ENCODE measurements around the gene MDFIC.
A peak's percentile ranks its signal among the peaks of the same experiment; 100 is the strongest.

Gene MDFIC

DNA sequence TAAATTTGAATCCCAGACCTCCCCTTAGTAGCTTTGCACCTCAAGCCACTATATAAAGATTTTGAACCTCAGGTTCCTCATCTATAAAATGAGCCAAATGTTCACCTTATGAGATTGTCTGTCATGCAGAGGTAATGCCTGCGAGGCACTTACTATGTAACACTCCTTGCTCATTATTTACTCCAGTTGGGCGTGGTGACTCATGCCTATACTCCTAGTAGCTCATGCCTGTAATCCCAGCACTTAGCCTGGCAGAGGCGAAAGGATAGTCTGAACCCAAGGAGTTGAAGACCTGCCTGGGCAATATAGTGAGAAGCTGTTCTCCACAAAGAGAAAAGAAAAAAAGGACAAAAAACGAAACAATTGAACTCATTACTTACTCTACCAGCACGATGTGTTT is 82.2 kb downstream of the MDFIC start:
- peak; percentile 48 for DNase-seq

DNA sequence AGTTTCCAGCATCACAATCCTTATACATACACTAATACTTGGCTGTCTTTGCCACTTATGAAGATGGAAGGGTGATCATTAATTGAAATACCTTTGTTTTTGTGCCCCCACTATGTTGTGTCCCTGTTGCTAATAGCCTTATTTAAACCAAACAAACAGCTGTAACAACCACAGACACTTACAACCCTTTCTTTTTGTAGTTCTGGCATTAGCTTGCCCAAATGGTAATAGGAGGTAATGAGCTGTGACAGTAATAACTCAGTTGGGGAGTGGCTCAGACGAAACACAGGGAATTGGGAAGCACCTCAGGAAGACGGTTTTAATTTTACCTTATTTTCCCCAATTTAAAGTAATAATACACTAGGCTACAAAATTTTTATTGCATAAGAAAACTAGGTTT is 83.4 kb downstream of the MDFIC start:
- DNase-seq: no peak

DNA sequence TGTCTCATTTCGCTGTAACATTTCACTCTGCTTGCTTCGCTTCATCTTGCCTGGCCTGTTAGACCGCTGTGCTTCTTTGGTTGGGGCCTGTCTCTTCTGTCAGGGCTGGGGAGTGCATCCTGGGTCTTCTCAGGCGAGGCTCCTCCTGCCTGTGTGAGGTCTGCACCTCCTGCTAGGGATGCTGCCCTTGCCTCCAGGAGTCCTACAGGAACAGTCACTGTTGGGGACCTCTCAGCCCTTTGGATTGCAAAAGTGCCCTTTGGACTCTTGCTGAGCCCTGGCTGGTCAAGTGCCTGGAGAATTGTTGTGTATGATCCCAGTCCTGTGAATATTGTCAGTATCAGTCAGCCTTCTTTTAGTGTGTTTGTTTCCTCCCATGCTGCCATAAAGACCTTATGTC is 84.1 kb downstream of the MDFIC start:
- no peak for DNase-seq

DNA sequence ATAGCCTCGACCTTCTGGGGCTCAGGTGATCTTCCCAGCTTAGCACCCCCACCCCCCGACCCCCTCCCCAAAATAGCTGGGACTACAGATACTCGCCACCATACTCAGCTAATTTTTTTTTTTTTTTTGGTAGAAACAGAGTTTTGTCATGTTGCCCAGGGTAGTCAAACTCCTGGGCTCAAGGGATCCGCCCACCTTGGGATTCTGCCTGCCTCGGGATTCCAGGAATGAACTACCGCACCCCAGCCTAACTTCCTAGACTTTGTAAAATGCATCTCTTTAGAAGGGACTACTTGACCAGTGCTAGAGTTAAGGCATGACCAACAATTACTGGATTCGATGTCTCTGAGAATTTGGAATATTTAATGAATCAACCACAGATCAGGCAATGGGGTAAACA is 85.9 kb downstream of the MDFIC start:
- DNase-seq: no peak

DNA sequence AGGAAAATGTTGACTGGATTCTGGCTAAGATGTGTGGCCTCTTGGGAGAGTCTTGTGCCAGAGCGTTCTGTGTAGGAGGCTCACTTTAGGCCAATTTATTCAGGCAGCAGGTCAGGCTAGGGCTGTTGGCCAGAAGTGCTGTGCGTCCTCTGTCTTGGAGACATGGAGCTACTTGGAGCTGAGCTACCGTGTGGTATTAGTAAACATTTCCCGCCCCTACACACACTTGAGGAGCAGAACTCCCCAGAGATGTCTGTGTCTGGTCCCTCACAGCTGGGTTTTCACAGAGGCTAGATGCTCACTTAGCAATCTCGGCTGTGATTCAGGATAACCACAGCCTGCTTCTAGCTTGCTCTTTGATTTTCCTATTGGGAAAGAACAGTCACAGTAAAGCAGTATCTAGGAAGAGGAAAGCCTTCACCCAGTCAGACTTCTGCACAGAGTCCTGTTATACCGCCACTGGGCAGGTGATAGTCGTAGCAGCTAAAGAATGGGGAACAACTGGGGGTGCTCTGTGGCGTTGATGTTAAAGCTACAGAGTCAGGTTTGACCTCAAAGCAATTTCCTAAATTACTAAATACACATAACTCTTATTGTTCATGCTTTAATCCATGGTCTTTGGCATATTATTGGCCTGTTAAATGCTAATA is 86.7 kb downstream of the MDFIC start:
- DNase-seq: peak; percentile 31

DNA sequence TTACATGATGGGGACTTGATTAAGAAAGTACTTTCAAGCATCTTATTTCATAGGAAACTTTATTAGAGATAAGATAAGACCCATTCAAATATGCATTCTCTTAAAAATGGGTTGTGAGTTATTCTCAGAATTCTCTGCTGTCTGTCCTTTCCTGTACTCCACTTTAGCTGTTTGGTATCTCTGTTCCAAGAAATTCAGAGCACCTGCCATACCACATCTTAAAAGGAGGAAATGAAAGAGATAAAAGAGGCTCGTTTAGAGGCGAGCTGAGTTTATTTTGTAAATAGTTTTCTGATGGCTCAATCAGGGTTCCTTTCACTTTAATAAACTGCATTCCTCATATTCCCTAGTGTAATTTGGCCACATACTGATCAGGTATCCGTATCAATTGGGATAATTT is 87.2 kb downstream of the MDFIC start:
- peak; percentile 33 for DNase-seq

DNA sequence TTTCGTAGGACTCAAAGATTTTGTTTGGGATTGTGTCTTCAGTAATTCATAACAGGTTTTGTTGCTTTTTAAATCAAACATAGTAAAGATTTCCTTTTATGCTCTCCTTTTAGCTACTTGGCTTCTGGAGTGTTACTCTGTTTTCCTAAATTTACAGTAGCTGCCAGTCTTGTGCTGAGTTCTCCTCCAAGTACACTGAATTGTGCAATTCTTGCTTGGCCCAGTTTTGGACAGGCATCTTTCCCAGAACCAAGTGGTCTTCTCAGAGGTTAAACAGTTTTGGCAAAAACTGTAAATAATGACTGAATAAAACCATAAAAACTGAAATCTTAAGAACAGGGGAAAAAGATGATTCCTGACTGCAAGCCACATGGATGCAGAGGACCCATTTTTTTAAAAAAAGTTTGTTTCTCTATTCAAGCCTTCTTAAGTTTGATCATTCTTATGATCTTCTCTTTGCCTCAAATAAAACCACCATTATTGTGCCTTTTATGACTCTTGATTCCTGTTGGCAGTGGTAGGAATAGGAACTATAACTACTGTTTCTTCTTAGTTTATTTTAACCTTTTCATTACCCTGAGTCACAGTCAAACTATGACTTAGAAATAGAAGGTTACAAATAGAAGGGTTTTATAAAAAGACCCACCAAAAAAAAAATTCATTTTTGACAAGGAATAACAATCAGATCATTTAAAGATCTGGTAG is 88.0 kb downstream of the MDFIC start:
- no peak for DNase-seq

DNA sequence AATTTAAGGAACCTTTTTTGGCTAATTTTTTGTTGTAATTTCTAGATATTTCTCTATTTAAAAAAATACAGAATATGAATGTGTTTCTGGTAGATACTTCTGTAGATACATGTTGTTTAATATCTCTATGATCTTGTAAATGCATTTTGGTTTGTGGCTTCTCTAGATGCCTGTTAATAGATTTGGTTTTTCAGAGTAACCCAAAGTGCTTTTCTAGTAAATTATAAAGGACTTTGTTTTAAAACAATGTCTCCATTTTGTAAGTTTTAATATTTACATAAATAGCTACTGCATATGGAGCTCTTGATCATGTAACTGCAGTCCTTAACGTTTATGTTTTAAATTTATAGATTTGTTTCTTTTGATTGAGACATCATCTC is 88.5 kb downstream of the MDFIC start:
- no peak for DNase-seq

DNA sequence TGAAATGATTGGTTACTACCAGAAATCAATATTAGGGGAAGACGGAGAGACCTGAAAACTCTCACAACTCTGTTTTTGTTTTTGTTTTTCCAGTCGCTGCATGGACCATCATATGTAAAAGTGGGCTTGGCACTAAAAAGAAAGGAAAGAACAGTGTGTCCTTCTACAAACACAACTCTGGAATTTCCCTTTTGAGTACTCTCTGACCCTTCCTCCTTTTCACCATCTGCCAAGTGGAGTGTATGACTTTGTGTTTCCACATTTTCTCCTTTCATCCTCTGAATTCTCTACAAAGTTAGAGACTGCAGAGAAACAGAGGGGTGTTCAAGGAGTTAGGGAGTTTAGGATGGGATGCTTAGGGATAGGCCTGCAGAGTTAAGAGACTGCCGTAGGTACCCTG is 92.0 kb downstream of the MDFIC start:
- no peak for DNase-seq

DNA sequence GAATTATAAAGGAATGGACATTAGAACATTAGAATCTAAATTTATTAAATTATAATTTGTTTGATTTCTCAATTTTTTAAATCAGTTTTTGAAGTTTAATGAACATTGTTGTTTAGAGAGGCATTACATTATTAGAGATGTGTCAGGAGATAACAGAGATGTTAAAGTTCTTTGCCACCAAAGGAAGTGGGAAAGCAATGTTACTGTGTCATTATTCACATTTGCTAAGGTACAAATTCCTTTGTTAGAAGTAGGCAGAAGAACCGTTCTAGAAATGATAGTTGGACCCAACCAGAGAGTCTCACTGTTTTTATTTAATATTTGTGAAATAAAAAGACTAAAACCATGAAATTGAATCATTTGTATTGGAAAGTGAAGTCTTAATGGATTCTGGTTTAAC is 92.9 kb downstream of the MDFIC start:
- no peak for DNase-seq

DNA sequence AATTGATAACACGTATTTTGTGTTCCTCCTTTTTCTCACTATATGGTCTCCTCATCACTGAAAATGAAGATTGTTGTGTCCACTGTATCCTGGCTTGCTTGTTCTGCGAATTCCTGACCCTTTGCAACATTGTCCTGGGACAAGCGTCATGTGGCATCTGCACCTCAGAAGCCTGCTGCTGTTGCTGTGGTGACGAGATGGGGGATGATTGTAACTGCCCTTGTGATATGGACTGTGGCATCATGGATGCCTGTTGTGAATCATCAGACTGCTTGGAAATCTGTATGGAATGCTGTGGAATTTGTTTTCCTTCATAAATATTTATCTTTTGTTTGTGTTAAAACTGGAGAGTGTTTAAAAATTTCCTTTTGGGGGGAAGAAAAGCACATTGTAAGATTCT is 93.7 kb downstream of the MDFIC start:
- peak; percentile 39 for DNase-seq

DNA sequence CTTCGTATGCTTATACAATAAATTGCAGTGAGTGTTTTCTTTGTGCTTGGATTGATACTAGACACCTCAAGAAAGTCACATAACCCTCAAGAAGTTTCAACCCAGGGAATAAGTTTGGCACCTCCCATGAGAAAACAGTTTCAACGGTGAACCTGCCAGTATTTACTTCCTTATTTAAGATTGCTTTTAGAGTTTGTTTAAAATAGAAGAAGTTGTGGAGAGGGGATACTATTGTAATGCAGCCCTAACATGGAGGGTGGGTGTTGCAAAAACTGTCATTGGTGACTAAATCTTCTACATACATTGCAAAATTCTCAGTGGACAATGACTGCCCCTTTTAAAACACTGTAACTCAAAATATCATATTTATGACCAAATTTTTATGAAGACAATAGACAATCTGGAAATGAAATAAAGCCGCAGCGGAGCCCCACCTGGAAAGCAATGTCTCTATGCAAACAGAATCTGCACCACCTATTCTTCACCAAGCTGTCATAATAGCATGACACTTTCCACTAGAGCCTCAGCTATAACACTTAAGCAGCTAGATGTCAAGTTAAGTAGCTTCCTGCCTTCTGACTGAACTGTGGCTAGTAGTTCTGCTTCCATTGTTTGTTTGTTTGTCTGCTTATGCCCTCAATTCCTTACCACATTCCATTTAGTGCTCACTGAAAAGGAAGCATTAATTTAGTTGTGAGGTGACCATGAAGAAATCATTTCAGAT is 98.2 kb downstream of the MDFIC start:
- no peak for DNase-seq

DNA sequence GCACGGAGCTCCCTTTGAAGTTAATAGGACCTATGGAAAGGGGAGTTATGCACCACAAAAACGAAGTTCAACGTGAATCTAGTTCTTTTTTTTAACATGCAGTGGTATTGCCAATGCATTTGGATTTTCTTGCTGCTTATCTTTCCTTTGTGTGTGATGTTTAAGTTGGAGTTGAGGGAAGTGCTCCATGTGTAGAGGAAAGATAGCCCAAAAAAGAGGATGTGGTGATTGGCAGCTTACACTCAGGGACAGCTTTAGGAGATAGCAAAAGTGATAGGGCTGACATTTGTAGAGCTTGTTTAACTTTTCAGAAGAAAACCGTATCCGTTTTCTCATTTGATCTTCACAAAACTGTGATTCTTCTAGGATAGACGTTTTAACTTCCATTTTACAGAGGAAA is 101.3 kb downstream of the MDFIC start:
- no peak for DNase-seq

DNA sequence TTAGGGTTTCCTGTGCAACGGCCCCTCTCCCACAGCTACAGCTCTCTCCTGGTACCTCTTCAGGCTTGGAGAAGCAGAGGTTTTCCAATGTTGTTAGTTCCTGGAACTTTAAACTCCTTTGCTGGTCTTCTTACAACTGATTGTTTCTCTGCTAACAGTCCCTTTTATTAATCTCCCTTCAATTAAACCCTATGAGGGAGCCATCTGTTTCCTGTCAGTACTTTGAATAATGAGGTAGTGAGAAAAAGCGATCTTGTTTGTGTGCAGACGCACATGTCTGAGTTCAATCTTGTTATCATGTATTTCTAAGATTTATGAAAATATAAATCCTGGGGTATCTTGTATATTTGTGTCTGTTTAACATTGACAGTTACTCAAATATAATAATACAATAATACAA is 102.4 kb downstream of the MDFIC start:
- no peak for DNase-seq

DNA sequence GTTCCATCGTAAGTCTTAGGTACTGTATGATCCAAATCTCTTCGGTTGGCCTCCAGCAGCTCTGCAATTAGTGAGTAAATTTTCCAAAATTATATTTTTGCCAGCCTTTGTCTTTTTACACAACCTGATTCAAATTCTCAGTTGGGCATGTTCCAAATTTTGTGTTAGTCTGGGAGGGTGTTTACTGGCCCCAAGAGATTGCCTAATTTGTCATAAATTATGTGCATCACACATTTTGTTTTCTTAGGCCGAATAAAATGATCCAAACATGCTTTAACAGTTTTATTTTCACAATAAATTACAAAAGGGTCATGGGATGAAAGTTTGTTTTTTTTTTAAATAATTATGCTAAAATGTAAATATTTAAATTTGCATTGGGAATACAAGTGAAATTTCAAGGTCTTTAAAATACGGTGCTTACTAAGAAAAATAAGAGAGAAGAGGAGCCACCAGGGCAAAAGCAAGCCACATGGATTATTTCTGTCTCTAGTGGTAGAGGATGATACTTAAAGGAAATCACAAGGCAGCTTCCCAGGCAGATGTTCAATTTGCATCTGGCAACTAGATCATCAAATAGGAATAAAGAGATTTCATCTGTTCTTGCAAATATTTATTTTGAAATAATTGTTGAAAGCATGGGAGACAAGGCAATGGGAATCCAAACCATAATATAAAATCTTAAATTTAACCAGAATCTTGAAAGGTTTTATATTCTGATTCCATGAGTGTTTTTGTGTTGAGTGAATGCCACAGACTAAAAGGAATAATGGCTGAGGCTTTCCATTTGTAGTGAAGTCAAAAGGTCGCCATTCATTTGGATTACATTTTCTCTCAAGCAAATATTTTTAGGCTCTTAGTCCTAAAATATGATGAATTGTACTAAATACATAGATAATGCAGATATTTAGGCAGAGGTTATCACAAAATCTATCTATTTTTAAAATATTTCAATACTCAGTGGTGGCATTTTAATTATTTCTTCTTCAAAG is 111.1 kb downstream of the MDFIC start:
- DNase-seq: no peak

DNA sequence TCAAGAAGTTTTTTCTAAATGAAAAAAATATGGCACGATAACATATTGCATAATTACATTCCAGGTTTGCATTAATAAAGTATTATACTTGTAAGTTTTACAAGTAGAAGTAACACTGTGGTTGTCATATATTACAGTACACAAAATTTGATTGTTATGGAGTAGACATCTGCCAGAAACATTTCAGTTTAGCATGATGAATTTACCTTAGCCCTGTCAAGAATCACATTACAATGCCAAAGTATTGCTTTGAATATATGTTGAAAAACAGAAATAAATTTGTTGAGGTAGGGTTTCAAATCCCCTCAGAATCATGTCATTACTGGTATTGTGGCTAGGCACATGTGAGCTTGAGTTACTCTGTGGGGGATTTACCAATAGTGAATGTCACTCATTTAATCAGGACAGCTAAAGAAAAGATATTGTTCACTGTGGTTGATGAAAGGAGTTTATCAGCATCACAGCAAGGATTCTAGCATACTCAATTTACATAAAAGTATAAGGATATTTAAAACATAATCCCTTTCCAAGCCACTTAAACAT is 112.1 kb downstream of the MDFIC start:
- DNase-seq: no peak

DNA sequence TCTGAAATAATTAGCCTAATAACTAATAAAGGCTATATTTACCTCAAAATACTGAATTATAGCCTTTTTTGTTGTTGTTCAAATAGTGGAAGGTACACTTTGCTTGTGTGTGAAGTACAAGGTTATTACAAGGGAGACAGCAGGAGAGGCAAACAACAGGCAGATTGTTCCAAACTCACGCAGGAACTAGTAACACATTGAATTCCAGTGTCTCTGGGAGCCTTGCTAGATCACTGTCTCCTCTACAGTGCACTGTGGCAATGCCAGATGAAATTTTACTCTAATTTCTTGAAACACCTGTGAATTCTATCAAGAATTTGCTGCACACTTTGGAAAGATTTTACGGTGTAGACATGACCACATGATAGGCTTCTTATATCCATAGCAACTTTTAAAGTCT is 112.6 kb downstream of the MDFIC start:
- no peak for DNase-seq

DNA sequence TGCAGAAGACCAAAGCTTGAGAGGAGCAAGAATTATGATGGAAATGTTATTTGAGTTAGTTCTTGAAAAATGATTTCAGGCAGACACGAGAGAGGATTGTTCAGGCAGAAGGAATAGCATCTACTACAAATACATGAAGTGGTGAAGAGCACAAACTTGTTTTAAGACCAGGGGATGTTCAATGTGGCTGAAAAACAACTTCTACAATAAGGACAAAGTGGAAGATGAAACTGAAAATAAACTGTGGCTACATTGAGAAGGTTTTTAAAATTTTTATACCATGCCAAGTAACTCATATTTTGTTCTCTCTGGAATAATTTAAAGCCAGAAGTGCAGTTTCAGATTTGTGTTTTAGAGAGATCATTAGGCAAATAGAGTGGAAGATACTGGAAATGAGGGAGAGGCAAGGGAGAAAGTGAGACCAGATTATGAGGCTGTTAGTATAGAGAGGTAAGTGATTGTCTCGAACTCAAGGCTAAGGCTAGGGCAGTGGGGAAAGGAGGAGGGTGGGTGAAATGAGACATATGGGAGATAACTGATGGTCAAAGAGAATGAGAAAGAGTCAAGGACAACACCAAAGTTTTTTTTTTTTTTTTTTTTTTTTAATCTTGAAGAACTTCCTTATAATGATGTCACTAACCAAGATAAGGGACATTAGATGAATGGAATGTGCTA is 115.4 kb downstream of the MDFIC start:
- no peak for DNase-seq

DNA sequence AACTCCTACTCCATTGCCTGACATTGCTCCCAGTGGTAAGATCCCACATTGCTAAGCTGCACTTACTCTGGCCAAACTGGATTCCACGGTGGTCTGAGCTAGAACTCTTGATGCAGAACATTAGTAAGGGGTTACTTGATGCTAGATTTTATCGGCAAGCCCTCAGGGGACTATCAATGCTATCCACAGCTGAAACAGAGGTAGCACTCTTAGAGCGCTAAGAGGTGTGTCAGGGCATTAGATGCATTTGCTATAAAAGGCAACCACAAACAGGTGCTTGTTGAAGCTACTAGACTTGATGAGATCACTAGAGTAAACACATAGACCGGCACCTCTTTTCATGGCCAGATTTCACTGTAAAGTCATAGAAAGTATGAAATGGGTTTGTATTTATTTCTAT is 116.3 kb downstream of the MDFIC start:
- no peak for DNase-seq

DNA sequence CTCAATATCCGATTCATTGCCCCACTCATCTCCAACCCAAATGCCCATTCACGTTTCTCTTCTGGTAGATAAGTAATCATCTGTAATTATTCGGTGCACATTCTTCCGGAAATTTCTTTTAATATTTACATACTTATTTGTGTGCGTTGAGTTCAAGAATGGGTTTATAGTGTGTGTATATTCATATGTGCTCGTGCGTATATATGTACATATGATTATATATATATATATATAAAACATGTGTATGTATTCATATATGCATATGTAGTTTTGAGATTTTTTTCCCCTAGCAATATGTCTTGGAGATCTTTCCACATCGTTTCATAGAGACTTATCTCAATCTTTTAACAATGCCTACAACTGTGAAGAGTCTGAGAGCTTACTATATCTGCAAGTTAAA is 118.2 kb downstream of the MDFIC start:
- DNase-seq: no peak

DNA sequence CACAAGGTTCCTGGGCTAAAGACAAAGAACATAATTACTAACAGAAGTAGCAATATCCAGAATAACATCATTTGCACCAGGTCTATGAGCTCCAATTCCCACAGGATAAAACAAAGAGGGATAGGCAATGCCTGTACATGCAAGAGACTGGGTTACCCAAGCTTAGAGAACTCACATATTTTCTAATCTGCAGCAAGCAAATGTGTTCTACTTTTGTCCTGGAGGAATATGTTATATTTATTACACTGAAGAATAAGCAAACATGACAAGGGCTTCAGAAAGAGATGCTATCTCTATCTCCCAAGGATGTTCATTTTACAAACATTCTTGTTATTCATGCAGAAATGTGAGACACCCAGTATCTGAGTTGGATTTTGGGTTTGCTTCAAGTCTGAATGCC is 118.6 kb downstream of the MDFIC start:
- no peak for DNase-seq

DNA sequence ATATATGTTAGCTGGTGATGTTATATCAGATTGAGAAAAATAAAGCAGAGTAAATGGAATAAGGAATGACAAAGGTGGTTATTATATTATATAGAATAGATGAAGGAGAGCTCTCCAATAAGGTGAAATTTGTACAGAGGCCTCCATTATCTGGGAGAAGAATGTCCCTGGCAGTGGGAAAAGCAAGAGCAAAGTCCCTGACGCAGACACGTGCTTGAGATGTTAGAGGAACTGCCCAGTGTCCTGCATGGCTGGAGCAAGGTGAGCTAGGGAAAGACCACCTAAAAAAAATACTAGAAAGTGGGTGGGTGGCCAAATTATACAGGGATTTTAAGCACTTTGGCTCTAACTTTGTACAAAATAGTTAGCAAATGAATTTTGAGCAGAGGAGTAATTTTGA is 120.7 kb downstream of the MDFIC start:
- no peak for DNase-seq
